ENCODE results near the gene GINS2. TPM values are rescaled to one million over a fixed set of nuclear protein-coding genes. Genes with fewer than 3 reads are reported as not detected.
A peak's percentile ranks its signal among the peaks of the same experiment; 100 is the strongest.

The GINS2 gene
- total and polyA plus RNA-seq, 2 of the 4 experiments (the other 2 are of a cell fraction), result 12.0 to 13.4 TPM

- ChIA-PET CTCF (interaction anchor here (1.2 to 1.3 kb wide), 2 partner anchors 11 to 100 kb away, joined by 3 to 4 read pairs; no protein-coding TSS in a partner anchor), POLR2A (ENCODE audit: unreplicated experiment) (no interaction called here)
- no peak overlapping the region for H3K4ac ChIP-seq (ENCODE audit: low read depth, low read length)
- peaks cover 3% of the 10 kb centered on the region; the same call in 1 of the 2 replicates for H3K4me1 ChIP-seq (ENCODE audit: control insufficient read depth, insufficient read depth, low read length)
- no peak overlapping the region for H3K4me3 ChIP-seq (ENCODE audit: insufficient read depth, low read depth, low read length)
- peak overlapping the region; percentile 7 for H2AK9ac ChIP-seq (replicated peaks; ENCODE audit: low read depth, low read length, poor library complexity)
- H4K8ac ChIP-seq (ENCODE audit: low read depth in 2 of 2, low read length in 2 of 2), result no peak overlapping the region
- in situ Hi-C loops (cut with MboI; ENCODE audit: low sequenced_read_pairs), result loop anchor here (5.0 kb wide), 1 partner anchor 58 kb away; no protein-coding TSS in a partner anchor
- H3K9me1 ChIP-seq (ENCODE audit: insufficient read depth, low read length), result no peaks in the 10 kb centered on the region
- H2AK5ac ChIP-seq (ENCODE audit: low read depth, low read length), result peak overlapping the region; percentile 5; the same call in 1 of the 2 replicates
- TF ChIP-seq CTCF (conservative IDR thresholded peaks at IDR 0.05; ENCODE audit: low read depth, low read length) (no peak), RFX5 (IDR thresholded peaks at IDR 0.05; ENCODE audit: low read depth, low read length) (no peak), POLR2A (IDR thresholded peaks at IDR 0.05; ENCODE audit: low read depth, low read length) (no peak), CHD1 (IDR thresholded peaks at IDR 0.05; ENCODE audit: low read depth, low read length) (no peak), RCOR1 (IDR thresholded peaks at IDR 0.05; ENCODE audit: insufficient replicate concordance, low read length) (no peak), MAZ (IDR thresholded peaks at IDR 0.05; ENCODE audit: borderline replicate concordance, low read depth, low read length) (no peak), MXI1 (IDR thresholded peaks at IDR 0.05; ENCODE audit: borderline replicate concordance, low read depth, low read length) (no peak), SMC3 (IDR thresholded peaks at IDR 0.05; ENCODE audit: low read depth, low read length) (no peak), RAD21 (IDR thresholded peaks at IDR 0.05; ENCODE audit: low read length) (no peak), MAFK (IDR thresholded peaks at IDR 0.05; ENCODE audit: low read depth, low read length) (no peak), BHLHE40 (IDR thresholded peaks at IDR 0.05; ENCODE audit: low read depth, low read length) (no peak)
- TF ChIP-seq, protein P1, sequence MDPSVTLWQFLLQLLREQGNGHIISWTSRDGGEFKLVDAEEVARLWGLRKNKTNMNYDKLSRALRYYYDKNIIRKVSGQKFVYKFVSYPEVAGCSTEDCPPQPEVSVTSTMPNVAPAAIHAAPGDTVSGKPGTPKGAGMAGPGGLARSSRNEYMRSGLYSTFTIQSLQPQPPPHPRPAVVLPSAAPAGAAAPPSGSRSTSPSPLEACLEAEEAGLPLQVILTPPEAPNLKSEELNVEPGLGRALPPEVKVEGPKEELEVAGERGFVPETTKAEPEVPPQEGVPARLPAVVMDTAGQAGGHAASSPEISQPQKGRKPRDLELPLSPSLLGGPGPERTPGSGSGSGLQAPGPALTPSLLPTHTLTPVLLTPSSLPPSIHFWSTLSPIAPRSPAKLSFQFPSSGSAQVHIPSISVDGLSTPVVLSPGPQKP (IDR thresholded peaks at IDR 0.05; ENCODE audit: borderline replicate concordance, low read depth, low read length), result no peak
- H3K79me1 ChIP-seq (ENCODE audit: low read depth in 1 of 2, low read length in 2 of 2), result peaks cover 3 to 4% of the 10 kb centered on the region in 2 experiments; a peak in 1 of 4 replicates
- BruUV-seq (replicated peaks), result no TSS peak
- H3K23ac ChIP-seq (ENCODE audit: low read depth, low read length), result no peak overlapping the region
- H3K56ac ChIP-seq (ENCODE audit: extremely low read depth, insufficient read depth, low read length), result no peak overlapping the region
- no peak overlapping the region for H3K18ac ChIP-seq (ENCODE audit: low read depth, low read length)
- DNase-seq (peak; percentile 39), ATAC-seq (ENCODE audit: low read depth) (peak; percentile 30)
- H4K91ac ChIP-seq (ENCODE audit: insufficient read depth, low read depth, low read length), result no peak overlapping the region
- H4K20me1 ChIP-seq (ENCODE audit: insufficient read depth, low read length), result peaks cover 13% of the 10 kb centered on the region
- intact Hi-C loops (cut with micrococcal nuclease), result loop anchor here (5.0 to 10.0 kb wide), 2 partner anchors 58 to 441 kb away; no protein-coding TSS in a partner anchor
- peak overlapping the region; percentile 59 for H2AFZ ChIP-seq (replicated peaks; ENCODE audit: low read length, poor library complexity)
- H3K4me2 ChIP-seq (ENCODE audit: low read depth, low read length), result no peak overlapping the region
- dilution Hi-C loops (cut with HindIII; ENCODE audit: low sequenced_read_pairs, unreplicated experiment), result no loop called here
- no peak overlapping the region for H2BK15ac ChIP-seq (ENCODE audit: low read depth, low read length)
- H2BK120ac ChIP-seq (ENCODE audit: low read depth, low read length), result no peak overlapping the region
- no peak overlapping the region for H2BK5ac ChIP-seq (ENCODE audit: low read depth, low read length, poor library complexity, severe bottlenecking)
- 37% methylated on average over 3 of the region's 22 CpGs; no CpG with 5 or more reads in 1 of the 2 experiments for WGBS, 2 experiments (ENCODE audit: extremely low coverage in 2 of 2, insufficient read length in 1 of 2)
- no peak overlapping the region for H4K5ac ChIP-seq (ENCODE audit: low read depth, low read length)
- no peak overlapping the region for H3K9ac ChIP-seq (ENCODE audit: low read depth, low read length)
- H3K14ac ChIP-seq (replicated peaks; ENCODE audit: low read depth, low read length), result 0 out of 2 replicates have a peak overlapping the region, but pooled peaks have one; percentile 45
- H3K27me3 ChIP-seq (ENCODE audit: control insufficient read depth, insufficient read depth, low read length), result no peaks in the 10 kb centered on the region; the same call in 1 of the 2 replicates
- peaks cover 9% of the 10 kb centered on the region for H3K9me3 ChIP-seq (ENCODE audit: control insufficient read depth, insufficient read depth, low read length)
- H3K36me3 ChIP-seq (ENCODE audit: control insufficient read depth, insufficient read depth, low read length), result peaks cover 3% of the 10 kb centered on the region
- H3K27ac ChIP-seq (ENCODE audit: insufficient read depth, low read length), result no peak overlapping the region
- no peak overlapping the region for H2BK20ac ChIP-seq (ENCODE audit: low read depth, low read length)
Observed at GRCh38 chr16:85715169-85716021, 26.6 kb upstream of the GINS2 start.
